GM19043 (cell line): ENCODE data around the gene MXRA7.

Experiments used
- ATAC-seq: cut with Tn5 transposase; IDR thresholded peaks from one replicate; pipeline ENCODE4 v1.9.1; 2021; ENCODE audit warnings: low read depth; ENCODE audit not compliant: unreplicated experiment

The MXRA7 gene

DNA sequence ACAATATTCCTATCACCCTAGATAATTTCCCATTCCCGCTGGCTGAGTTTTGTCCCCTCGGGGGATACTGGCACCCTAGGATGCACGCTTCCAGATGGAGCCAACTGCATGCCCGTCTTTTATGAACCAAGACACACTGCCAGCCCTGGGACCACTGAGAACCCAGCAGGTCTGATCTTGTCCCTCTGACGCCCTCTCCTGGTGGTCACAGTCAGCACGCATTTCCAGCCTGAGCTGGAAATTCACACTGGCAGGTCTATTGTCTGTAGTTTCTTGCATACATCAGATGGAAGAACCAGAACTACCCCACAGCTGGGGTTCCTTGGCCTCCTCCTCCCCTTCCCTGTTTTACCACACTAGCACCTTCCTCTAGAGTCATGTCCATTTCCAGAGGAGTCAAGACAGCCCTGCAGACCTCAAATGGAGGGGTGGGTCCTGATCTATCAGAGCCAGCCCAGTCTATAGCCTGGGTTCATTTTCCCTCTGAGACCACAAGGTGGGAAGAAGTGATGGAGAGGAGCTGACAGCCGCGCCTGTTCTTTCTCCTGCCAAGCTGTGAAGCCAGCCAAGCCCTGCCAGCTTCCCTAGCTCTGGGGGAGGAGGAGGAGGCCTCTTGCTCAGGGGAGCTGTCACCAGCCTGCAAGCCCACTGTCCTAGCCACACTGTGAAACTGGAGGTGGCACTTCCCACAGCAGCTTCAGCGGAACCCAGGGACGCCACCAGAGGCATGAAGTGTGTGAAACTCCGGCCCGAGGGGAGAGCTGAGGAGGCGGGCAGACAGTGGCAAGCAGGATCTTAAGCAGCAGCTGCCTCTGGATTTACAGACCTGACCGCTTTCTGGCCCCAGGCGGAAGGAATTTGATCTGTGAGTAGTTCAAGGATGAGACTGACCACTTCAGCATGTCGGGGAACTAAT, 29.3 kb downstream of the MXRA7 start:
- no peak for ATAC-seq

DNA sequence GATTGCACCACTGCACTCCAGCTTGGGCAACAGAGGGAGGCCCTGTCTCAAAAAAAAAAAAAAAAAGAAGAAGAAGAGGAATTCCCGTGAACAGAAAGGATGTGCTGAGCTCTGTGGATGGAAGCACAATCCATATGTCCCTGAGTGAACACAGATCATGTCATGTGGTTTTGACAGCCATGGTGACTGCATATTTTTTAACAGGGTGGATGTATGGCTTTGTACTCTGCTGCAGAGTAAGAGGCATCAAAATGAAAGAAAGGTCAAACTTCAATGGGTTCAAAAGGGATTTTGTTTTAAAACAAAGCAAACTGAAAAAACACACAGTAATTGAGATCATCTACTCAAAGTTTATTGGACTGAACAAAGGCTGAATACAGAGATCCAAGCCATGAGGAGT, 31.5 kb downstream of the MXRA7 start:
- no peak for ATAC-seq

DNA sequence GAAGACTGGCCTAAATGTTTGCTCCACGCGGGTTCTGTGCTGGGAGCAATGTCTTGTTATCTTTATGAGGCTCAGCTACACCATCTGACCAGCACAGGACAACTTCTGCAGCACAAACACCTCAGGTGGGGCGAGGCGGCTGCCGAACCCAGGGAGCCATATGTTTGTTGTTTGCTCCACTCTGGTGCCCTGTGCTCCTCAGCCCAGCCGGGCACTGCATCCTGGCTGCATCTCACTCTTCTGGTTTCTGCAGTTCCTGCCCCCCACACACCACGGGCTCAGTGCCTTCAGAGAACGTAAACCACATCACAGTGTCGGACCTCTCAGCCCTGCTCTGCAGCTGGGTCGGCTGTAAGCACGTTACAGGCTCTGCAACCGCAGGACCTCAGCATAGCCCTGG, 32.4 kb downstream of the MXRA7 start:
- ATAC-seq: no peak

DNA sequence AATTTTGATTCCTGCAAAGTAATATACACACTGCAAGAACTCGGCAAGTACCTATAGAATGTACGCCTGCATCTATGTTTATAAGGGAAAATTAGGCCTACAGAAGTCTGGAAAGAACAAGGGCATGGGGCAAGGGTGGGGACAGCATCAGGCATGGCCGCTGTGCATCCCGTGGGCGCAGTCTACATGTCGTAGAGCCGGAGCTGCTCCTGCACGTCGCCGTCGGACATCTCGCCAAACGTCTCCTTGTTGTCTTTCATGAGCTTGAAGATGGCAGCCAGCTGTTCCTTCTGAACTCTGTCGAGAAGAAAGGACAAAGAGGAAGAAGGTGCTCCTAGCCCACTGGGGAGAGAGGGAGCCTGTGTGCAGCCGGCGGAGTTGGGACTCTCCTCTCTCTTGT, 33.4 kb downstream of the MXRA7 start:
- ATAC-seq: no peak

DNA sequence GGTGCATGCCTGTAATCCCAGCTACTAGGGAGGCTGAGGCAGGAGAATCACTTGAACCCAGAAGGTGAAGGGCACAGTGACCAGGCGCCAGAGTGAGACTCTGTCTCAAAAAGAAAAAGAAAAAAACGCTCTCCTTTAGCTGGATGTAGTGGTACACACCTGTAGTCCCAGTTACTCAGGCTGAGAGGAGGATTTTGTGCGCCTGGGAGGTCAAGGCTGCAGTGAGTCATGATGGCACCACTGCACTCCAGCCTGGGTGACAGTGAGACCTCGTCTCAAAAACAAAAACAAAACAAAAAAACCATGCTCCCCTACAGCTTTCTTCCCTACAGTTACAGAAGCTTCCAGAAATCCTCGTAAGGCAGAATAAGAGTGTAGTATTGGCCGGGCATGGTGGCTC, 34.1 kb downstream of the MXRA7 start:
- ATAC-seq: no peak

DNA sequence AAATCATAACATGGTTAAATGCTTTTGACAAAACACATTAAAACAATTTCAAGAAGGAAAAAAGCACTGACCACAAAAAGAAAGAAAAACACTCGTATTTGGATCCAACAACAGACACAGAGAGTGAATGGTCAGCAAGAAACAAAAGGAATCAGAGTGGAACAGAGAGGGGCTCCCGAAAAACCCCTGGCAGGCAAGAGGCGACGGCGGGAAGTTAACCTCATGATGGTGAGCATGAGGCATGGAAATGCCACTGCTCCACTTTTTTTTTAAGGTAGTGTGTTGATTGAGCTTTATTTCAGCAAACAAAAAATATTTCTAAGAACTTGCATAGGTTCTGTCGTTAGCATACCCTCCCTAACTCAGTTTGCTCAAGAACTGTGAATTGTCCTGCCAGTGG, 35.1 kb downstream of the MXRA7 start:
- ATAC-seq: no peak

DNA sequence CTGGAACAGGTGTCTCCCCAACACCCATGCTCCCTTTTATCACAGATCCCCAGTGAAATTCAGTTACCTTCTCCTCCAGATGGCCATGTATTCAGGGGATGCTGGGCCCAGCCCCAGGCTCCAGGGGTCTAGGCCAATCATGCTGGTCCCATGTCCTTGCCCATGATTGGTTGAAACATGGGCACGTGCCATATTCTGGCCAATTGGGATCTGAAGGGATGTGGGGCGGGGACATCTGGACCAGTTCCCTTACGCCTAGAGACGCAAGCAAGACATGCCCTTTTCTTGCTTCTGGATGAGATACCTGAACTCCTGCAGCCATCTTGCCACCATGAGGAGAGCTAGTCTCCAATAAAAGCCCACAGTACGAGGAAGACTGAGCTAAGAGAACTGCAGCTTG, 36.2 kb downstream of the MXRA7 start:
- ATAC-seq: no peak

DNA sequence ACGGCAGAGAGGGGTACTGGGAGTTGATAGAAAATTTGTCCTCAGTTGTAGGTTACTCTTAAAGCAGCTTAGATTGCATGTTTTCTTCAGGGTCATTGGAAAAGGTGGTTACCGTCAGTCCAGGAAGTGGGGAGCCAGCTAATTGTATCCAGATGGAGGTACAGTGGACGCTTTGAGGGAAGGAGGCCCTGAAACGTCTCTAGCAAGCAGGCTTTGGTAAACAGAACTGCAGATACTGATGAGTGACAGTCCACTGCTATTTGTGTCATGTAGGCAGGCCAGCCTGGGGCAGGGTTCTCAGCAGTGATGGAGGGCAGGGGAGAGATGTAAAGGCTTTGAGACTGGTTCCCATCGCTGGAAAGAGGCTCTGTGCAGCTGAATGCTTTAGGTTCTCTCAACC, 37.0 kb downstream of the MXRA7 start:
- ATAC-seq: no peak

DNA sequence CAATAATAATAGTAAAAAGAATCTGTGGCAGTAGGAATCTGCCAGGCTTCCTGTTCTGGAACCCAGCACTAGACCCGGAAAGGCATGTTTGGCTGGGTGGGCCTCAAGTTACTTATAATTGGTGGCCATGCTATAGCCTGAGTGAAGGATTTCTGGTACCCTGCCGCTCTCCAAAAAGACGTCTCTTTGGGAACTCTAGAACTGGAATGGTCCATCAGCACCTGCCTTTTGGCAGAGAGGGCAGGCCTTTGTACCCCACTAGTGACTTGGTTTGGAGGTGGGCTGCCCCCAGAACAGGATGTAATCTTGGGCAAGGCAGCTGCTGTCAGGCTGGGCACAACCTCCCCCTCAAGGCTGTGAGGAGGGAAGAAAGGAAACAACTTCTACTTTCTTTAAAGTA, 37.9 kb downstream of the MXRA7 start:
- no peak for ATAC-seq

DNA sequence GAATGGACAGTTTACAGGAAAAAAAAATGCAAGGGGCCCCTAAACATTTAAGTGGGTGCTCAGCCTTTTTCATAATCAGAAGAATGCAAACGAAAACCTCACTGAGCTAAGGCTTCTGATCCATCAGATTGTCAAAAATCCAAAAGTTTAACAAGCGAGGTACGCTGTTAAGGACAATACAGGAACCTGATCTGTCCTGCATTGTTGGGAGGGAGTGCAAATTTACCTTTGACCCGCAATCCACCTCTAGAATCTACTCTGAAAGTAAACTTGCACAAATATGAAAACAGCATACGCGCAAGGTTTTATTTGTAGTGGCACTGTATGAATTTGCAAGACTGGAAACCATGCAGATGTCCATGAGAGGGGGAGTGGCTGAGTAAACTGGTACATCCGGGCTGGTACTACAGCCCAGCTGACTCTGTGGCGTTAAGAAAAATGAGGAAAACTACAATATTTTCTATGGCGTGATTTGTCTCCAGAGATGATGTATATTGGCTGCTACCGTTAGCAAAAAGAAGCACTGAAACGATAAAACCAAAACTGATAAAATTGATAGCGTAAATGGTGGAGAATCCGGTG, 38.4 kb downstream of the MXRA7 start:
- ATAC-seq: no peak

DNA sequence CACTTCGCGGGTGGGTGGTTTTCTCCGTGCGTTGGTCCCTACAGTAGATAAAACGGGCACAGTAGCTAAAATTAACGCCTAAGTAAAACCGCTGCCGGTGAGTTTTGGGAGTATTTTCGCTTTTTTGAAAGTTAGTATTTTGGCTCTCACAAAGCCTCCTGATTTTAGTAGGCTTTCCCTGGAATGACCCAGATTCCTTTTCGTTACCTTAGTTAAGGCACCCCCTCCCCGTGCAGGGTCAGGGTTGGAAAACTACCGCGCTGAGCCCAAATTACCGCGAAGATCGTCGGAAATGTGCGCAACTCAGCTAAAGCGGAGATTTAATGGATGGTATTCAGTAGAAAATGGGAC, 38.9 kb downstream of the MXRA7 start:
- no peak for ATAC-seq

DNA sequence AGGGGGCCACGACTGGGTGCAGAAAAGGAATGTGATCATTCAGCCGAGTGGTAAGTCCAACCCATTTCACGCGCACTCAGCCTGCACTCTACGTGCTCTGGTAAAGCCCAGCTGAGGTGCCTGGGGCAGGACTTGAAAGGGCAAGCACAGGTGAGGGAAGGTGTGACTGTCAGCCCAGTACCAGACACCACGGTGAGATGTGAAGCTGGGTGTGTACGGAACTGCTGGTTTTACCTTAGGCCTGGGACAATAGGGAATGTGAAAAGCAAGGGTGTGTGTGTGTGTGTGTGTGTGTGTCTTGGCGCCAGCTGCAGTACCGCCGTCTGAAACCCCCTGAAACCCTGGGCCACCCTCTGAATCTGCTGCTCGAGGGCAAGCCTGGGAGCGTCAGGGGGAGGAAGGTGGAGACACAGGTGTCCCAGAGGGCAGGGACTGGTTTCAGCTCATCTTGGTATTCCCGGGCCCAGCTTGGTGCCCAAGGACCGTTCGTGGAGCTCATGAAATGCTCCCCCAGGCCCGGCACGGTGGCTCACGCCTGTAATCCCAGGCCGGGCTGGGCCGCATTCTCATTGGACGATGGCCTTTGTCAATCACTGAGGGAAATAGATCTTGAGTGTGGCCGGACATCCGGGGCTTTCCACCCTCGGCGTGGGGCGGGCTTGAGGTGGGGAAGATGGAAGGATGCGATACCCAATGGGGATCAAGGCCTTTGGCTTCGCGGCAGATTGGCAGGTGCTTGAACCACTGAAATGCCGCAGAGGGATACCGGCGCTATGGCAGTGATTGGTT, 39.4 kb downstream of the MXRA7 start:
- ATAC-seq: peak; percentile 94

DNA sequence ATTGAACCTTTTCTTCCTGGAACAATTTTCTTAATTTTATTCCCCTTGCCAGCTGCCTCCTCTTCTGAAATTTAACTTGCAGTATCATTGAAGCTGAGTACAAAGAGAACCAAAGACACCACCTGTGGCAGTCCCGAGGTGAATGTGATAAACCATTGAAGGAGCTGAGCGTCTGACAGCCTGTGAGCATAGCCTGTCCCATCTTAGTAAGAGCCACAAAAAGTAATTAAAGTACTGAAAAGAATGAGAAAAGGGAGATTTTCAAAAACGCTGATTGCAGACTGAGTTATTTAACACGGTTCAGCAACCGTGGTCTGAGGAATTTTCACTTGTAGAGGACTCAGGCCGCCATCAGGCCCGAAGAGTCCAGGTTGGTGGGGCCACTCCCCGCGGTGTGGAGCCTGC, 40.0 kb downstream of the MXRA7 start:
- ATAC-seq: no peak

DNA sequence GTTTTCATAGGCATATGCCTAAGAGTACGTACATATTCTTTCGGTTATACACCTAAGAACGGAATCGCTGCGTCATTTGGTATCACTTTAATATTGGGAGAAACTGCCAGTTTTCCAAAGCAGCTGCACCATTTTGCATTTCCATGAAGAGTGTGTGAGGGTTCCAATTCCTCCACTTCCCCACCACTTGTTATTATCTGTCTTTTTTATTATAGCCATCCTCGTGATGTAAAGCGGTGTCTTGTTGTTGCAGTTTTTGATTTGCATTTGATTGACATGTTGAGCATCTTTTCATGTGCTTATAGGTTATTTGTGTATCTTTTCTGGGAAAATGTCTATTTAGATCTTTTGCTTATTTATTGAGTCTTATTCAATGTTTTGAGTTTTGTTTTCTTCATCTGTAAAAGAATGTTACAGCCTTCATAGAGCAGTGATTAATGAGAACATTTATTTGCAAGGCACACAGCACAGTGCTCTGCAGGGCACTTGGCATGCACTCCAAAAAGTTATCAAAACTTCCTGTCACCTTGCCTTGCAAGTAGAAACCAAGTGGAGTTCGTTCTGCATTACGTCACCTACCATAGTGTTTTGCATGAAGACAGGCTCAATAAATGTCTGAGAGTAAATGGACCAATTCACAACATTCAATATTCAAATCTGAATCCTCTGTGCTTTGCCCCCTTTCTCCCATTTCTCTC, 40.6 kb downstream of the MXRA7 start:
- no peak for ATAC-seq

DNA sequence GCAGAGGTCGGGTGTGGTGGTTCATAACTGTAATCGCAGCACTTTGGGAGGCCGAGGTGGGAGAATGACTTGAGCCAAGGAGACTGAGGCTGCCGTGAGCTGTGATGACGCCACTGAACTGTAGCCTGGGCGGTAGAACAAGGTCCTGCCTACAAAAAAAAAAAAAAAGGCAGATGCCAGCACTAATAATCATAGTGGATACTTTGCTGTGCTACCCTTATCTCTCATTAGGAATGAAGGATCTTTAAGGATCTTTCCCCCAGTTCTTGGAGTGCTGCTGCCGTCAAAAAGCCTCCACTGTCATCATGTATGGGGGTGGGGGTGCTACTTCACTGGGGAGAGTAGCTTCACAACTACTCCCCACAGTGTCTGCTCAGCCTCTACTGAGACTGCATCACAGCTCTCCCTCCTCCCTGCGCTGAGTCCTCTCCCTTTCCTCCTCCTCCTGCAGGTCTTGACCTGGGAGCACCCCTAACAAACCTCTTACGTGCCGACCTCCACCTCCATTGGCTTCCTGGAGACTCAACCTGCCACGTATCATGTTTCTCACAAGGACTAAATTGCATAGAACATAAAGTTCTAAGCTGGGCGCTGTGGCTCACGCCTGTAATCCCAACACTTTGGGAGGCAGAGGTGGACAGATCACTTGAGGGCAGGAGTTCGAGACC, 42.8 kb downstream of the MXRA7 start:
- no peak for ATAC-seq

DNA sequence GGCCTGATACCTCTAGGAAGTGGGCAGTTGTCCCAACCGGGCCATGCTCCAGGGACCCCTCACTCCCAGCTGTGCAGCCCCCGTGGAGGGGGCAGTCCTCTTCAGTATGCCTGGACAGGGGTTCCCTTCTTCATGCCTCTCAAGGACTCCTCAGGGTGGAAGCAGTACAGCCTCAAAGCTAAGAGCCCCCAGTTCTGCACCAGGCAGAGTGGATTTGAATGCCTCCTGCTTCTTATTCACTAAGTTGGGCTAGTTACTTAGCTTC, 43.3 kb downstream of the MXRA7 start:
- ATAC-seq: no peak

DNA sequence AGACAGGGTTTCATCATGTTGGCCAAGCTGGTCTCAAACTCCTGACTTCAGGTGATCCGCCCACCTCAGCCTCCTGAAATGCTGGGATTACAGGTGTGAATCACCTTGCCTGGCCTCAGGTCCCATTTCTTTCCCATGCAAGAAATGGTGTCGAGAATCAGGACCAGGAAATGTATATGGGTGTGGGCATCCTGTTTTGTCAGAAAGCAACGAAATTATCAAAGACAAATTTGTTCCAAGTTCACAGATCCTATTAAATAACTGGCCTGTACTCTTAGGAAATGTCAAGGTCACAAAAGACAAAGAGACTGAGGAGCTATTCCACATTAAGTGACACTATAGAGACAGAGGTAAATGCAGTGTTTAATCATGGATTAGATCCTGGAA, 50.1 kb downstream of the MXRA7 start:
- ATAC-seq: no peak

DNA sequence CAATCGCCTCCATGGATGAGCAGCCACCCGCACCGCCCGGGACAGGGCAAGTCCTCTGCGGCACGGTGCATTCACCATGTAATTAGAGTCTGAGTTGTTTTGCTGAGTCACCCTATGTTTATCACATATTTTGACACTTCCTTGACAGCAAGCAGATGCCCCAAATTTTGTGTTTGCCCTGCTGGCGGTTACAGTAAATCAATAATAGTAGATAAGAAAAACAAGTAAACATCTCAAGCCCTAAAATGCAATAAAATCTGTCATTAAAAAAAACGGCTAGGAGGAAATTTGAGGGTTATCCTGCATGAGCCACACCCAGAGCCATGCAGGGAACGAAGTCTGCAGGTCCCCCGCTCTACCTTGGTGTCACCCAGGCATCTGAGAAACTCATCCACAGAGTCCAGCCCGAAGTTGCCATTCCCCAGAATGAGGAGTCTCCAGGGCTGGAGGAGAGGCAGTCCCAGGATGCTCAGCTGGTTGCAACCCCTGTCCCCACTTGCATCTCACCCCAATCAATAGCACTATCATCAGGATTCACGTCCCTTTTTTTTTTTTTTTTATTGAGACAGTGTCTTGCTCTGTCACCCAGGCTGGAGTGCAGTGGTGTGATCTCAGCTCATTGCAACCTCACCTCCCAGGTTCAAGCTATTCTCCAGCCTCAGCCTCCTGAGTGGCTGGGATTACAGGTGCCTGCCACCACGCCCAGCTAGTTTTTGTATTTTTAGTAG, 50.7 kb downstream of the MXRA7 start:
- no peak for ATAC-seq

DNA sequence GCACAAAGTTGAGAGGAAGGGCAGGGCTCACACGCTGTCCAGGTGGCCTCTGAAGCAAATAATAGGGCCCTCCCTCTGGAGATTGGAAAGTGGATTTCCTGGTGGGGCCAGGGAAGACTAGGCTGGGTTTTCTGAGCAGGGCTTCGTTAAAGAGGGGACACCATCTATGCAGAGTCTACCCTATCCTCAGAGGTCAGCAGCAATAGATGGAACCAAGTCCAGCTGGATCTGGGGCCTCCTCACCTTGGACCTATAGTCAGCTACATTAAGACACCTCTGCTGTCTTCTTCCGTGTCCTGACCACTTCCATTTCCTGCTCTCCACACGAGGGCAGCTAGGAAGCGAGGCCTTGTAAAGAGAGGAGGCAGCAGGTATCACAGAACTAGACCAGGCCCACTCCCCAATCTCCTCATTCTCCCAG, 52.5 kb downstream of the MXRA7 start:
- ATAC-seq: no peak
